ENCODE results near the gene VGLL4.

VGLL4 gene

GRCh38 chr3:11665331-11665730, 21.6 kb upstream of the VGLL4 start:
- no peak overlapping the region for H3K27ac Mint-ChIP-seq
- H3K36me3 Mint-ChIP-seq (ENCODE audit: low read depth) = peaks cover 9% of the 10 kb centered on the region
- TF ChIP-seq CTCF (IDR thresholded peaks at IDR 0.05; ENCODE audit: unreplicated experiment in 3 of 3) = no peak
- no peaks in the 10 kb centered on the region for H3K9me3 Mint-ChIP-seq
- no peak overlapping the region for H3K4me3 Mint-ChIP-seq
- H3K27me3 Mint-ChIP-seq (ENCODE audit: low read depth) = no peaks in the 10 kb centered on the region
- H3K4me1 Mint-ChIP-seq = peaks cover 14% of the 10 kb centered on the region

GRCh38 chr3:11662392-11662990, 18.8 kb upstream of the VGLL4 start:
- peaks cover 8% of the 10 kb centered on the region for H3K4me1 Mint-ChIP-seq
- no peaks in the 10 kb centered on the region for H3K9me3 Mint-ChIP-seq
- no peaks in the 10 kb centered on the region for H3K27me3 Mint-ChIP-seq (ENCODE audit: low read depth)
- H3K27ac Mint-ChIP-seq = peak overlapping the region in 2 of 3 experiments; percentile 20 to 62
- H3K36me3 Mint-ChIP-seq (ENCODE audit: low read depth) = peaks cover 9% of the 10 kb centered on the region
- no peak for TF ChIP-seq CTCF (IDR thresholded peaks at IDR 0.05; ENCODE audit: unreplicated experiment in 3 of 3)
- H3K4me3 Mint-ChIP-seq = no peak overlapping the region

- H3K27me3 Mint-ChIP-seq (ENCODE audit: low read depth) = no peaks in the 10 kb centered on the region
- H3K4me3 Mint-ChIP-seq = no peak overlapping the region
- H3K9me3 Mint-ChIP-seq = no peaks in the 10 kb centered on the region
- H3K4me1 Mint-ChIP-seq = peaks cover 8% of the 10 kb centered on the region
- H3K27ac Mint-ChIP-seq = peak overlapping the region in 1 of 3 experiments; percentile 62
- H3K36me3 Mint-ChIP-seq (ENCODE audit: low read depth) = peaks cover 8% of the 10 kb centered on the region
- no peak for TF ChIP-seq CTCF (IDR thresholded peaks at IDR 0.05; ENCODE audit: unreplicated experiment in 3 of 3)
Measured at GRCh38 chr3:11661827-11662226, 18.1 kb upstream of the VGLL4 start.

GRCh38 chr3:11661052-11661656, 17.4 kb upstream of the VGLL4 start:
- Mint-ChIP-seq H3K27me3 (ENCODE audit: low read depth) (no peaks in the 10 kb centered on the region), H3K9me3 (no peaks in the 10 kb centered on the region), H3K27ac (no peak overlapping the region), H3K4me3 (no peak overlapping the region), H3K36me3 (ENCODE audit: low read depth) (peaks cover 5% of the 10 kb centered on the region), H3K4me1 (peaks cover 8% of the 10 kb centered on the region)
- TF ChIP-seq CTCF (IDR thresholded peaks at IDR 0.05; ENCODE audit: unreplicated experiment in 3 of 3) = no peak

GRCh38 chr3:11660242-11660641, 16.5 kb upstream of the VGLL4 start:
- Mint-ChIP-seq H3K4me3 (no peak overlapping the region), H3K4me1 (peaks cover 8% of the 10 kb centered on the region), H3K36me3 (ENCODE audit: low read depth) (peaks cover 5% of the 10 kb centered on the region), H3K27ac (no peak overlapping the region), H3K27me3 (ENCODE audit: low read depth) (no peaks in the 10 kb centered on the region), H3K9me3 (no peaks in the 10 kb centered on the region)
- no peak for TF ChIP-seq CTCF (IDR thresholded peaks at IDR 0.05; ENCODE audit: unreplicated experiment in 3 of 3)

- Mint-ChIP-seq H3K9me3 (no peaks in the 10 kb centered on the region), H3K4me1 (peaks cover 8% of the 10 kb centered on the region)
Measured at GRCh38 chr3:11658180-11658579, 14.5 kb upstream of the VGLL4 start.

More at GRCh38 chr3:11658180-11658579, 14.5 kb upstream of the VGLL4 start:
- no peak overlapping the region for H3K27ac Mint-ChIP-seq
- no peak overlapping the region for H3K4me3 Mint-ChIP-seq
- H3K36me3 Mint-ChIP-seq (ENCODE audit: low read depth) = peaks cover 5% of the 10 kb centered on the region
- H3K27me3 Mint-ChIP-seq (ENCODE audit: low read depth) = no peaks in the 10 kb centered on the region
- TF ChIP-seq CTCF (IDR thresholded peaks at IDR 0.05; ENCODE audit: unreplicated experiment in 3 of 3) = no peak

Measured in nephron (organoid).